Neural progenitor cell (in vitro differentiated cells): ENCODE measurements around the gene ZCCHC7. TPM values are rescaled to one million over a fixed set of nuclear protein-coding genes. Genes with fewer than 3 reads are reported as not detected.
"Not testable (repeated sequence)": the region's sequence is repeated elsewhere in the genome, so short reads cannot be mapped to it uniquely, and the experiment has no call there.

Experiments
- DNase-seq: peaks from one replicate; pipeline ENCODE4 v3.0.0-alpha.2; 2016; ENCODE audit warnings: low spot score
- H2AFZ ChIP-seq: fragments of 200-600 bp; sonication (generic); replicated peaks from 2 replicates; pipeline ENCODE4 v1.6.1; 2016; ENCODE audit warnings: antibody characterized with exemption
- H3F3A ChIP-seq: fragments of 200-600 bp; sonication (generic); 2 replicates; pipeline ENCODE4 v1.6.1; 2016; ENCODE audit warnings: antibody characterized with exemption, low read depth
- H3K27ac ChIP-seq: fragments of 200-600 bp; sonication (generic); 2 replicates; pipeline ENCODE4 v1.5.1; 2016; ENCODE audit warnings: mild to moderate bottlenecking
- H3K27me3 ChIP-seq: fragments of 200-600 bp; sonication (generic); 2 replicates; pipeline ENCODE4 v1.6.1; 2016; ENCODE audit warnings: mild to moderate bottlenecking, moderate library complexity
- H3K36me3 ChIP-seq: fragments of 200-600 bp; sonication (generic); 2 replicates; pipeline ENCODE4 v1.5.1; 2016
- H3K4me1 ChIP-seq: fragments of 200-600 bp; sonication (generic); 2 replicates; pipeline ENCODE4 v1.6.1; 2016; ENCODE audit warnings: mixed run types
- H3K4me2 ChIP-seq: fragments of 200-600 bp; sonication (generic); 2 replicates; pipeline ENCODE4 v1.6.1; 2016
- H3K4me3 ChIP-seq: fragments of 200-600 bp; sonication (generic); 2 replicates; pipeline ENCODE4 v1.5.1; 2016
- H3K79me2 ChIP-seq: fragments of 200-600 bp; sonication (generic); 2 replicates; pipeline ENCODE4 v1.6.1; 2016; ENCODE audit warnings: low read depth
- H3K9ac ChIP-seq: fragments of 200-600 bp; sonication (generic); 2 replicates; pipeline ENCODE4 v1.6.1; 2016
- H3K9me3 ChIP-seq: fragments of 200-600 bp; sonication (generic); 2 replicates; pipeline ENCODE4 v1.5.1; 2016; ENCODE audit warnings: low read depth
- H4K20me1 ChIP-seq: fragments of 200-600 bp; sonication (generic); 2 replicates; pipeline ENCODE4 v1.6.1; 2016; ENCODE audit warnings: low read depth
- H3K27ac Mint-ChIP-seq: 3 replicates; pipeline ENCODE4 v1.8.0; 2021; ENCODE audit warnings: mixed read lengths
- H3K27me3 Mint-ChIP-seq: 2 replicates; pipeline ENCODE4 v1.8.0; 2022; ENCODE audit warnings: low read depth, mild to moderate bottlenecking, inconsistent platforms, moderate library complexity, mixed read lengths; ENCODE audit not compliant: insufficient read depth
- H3K36me3 Mint-ChIP-seq: 3 replicates; pipeline ENCODE4 v1.8.0; 2021; ENCODE audit warnings: mixed read lengths
- H3K4me1 Mint-ChIP-seq: 3 replicates; pipeline ENCODE4 v1.8.0; 2021; ENCODE audit warnings: mixed read lengths
- H3K4me3 Mint-ChIP-seq: 3 replicates; pipeline ENCODE4 v1.8.0; 2021; ENCODE audit warnings: mild to moderate bottlenecking, moderate library complexity, mixed read lengths
- H3K9me3 Mint-ChIP-seq: 3 replicates; pipeline ENCODE4 v1.8.0; 2020; ENCODE audit warnings: mixed read lengths
- EZH2 ChIP-seq: fragments of 200-600 bp; sonication (generic); IDR thresholded peaks from 2 replicates; pipeline ENCODE4 v1.6.1; 2017; ENCODE audit warnings: antibody characterized with exemption, mild to moderate bottlenecking, moderate library complexity
- EZH2phosphoT487 ChIP-seq: fragments of 200-600 bp; sonication (generic); IDR thresholded peaks from 2 replicates; pipeline ENCODE4 v1.6.1; 2017; ENCODE audit warnings: antibody characterized with exemption
- total RNA-seq: library from RNA; depleted of rRNA; stranded (reverse); fragments of >200 nt; gene quantifications from 2 replicates; pipeline ENCODE4 v1.2.3, GENCODE V29; 2015; ENCODE audit warnings: low replicate concordance
- TF ChIP-seq, protein P1 (sequence below): fragments of 200-600 bp; sonication (generic); IDR thresholded peaks from 2 replicates; pipeline ENCODE4 v1.5.1; 2017; ENCODE audit warnings: antibody characterized with exemption, mild to moderate bottlenecking

Gene ZCCHC7
- total RNA-seq, 1 donor from 2014 or later, result 27.6 TPM

GRCh38 chr9:37105234-37105633 lies 15.1 kb upstream of the ZCCHC7 start:
- no peaks in the 10 kb centered on the region for H3K4me1 ChIP-seq
- Mint-ChIP-seq H3K4me1 (peaks cover 8% of the 10 kb centered on the region), H3K27me3 (peaks cover 3% of the 10 kb centered on the region), H3K9me3 (peaks cover 9% of the 10 kb centered on the region), H3K4me3 (no peak overlapping the region), H3K36me3 (peaks cover 2% of the 10 kb centered on the region), H3K27ac (no peak overlapping the region)
- DNase-seq, result no peak
- no peaks in the 10 kb centered on the region for H3K79me2 ChIP-seq
- no peaks in the 10 kb centered on the region for H3F3A ChIP-seq
- TF ChIP-seq, protein P1, sequence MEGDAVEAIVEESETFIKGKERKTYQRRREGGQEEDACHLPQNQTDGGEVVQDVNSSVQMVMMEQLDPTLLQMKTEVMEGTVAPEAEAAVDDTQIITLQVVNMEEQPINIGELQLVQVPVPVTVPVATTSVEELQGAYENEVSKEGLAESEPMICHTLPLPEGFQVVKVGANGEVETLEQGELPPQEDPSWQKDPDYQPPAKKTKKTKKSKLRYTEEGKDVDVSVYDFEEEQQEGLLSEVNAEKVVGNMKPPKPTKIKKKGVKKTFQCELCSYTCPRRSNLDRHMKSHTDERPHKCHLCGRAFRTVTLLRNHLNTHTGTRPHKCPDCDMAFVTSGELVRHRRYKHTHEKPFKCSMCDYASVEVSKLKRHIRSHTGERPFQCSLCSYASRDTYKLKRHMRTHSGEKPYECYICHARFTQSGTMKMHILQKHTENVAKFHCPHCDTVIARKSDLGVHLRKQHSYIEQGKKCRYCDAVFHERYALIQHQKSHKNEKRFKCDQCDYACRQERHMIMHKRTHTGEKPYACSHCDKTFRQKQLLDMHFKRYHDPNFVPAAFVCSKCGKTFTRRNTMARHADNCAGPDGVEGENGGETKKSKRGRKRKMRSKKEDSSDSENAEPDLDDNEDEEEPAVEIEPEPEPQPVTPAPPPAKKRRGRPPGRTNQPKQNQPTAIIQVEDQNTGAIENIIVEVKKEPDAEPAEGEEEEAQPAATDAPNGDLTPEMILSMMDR, result no peak
- TF ChIP-seq EZH2 (no peak), EZH2phosphoT487 (no peak)
- H3K4me2 ChIP-seq, result no peak overlapping the region
- H3K9ac ChIP-seq, result no peak overlapping the region
- peaks cover 7% of the 10 kb centered on the region for H3K9me3 ChIP-seq
- H4K20me1 ChIP-seq, result no peaks in the 10 kb centered on the region
- no peaks in the 10 kb centered on the region for H3K27me3 ChIP-seq
- no peak overlapping the region for H3K4me3 ChIP-seq
- no peak overlapping the region for H2AFZ ChIP-seq
- no peak overlapping the region for H3K27ac ChIP-seq
- no peaks in the 10 kb centered on the region for H3K36me3 ChIP-seq

- no peak for DNase-seq
- H3K9me3 ChIP-seq, result peaks cover 7% of the 10 kb centered on the region
- H3K4me1 ChIP-seq, result no peaks in the 10 kb centered on the region
- Mint-ChIP-seq H3K4me1 (no peaks in the 10 kb centered on the region), H3K9me3 (peaks cover 9% of the 10 kb centered on the region), H3K4me3 (no peak overlapping the region), H3K36me3 (peaks cover 2% of the 10 kb centered on the region), H3K27ac (no peak overlapping the region), H3K27me3 (no peaks in the 10 kb centered on the region)
- no peak overlapping the region for H3K9ac ChIP-seq
- no peaks in the 10 kb centered on the region for H3F3A ChIP-seq
- H3K27me3 ChIP-seq, result no peaks in the 10 kb centered on the region
- no peak overlapping the region for H2AFZ ChIP-seq
- no peak overlapping the region for H3K4me3 ChIP-seq
- TF ChIP-seq EZH2 (no peak), EZH2phosphoT487 (no peak)
- TF ChIP-seq, protein P1, result no peak
- no peaks in the 10 kb centered on the region for H3K36me3 ChIP-seq
- no peaks in the 10 kb centered on the region for H4K20me1 ChIP-seq
- no peak overlapping the region for H3K27ac ChIP-seq
- no peaks in the 10 kb centered on the region for H3K79me2 ChIP-seq
- no peak overlapping the region for H3K4me2 ChIP-seq
These were observed 12.7 kb upstream of the ZCCHC7 start for GRCh38 chr9:37107701-37108100.

DNA sequence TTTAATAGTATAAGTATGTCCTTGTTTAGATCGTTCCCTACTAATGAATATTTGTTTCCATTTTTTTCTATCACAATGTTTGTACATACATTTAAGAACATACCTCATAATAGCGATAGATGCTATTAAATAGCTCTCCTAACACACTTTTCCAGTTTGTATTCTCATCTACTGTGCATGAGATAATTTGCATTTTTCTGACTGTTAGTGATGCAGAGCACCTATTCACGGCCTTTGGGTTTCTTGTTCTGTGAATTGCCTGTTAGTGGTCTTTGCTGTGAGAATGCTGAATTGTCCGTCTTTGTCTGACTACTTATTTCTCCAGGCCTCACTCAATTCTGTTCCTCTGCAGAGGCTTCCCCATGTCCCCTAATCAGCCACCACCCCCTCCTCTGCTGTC lies 5.9 kb upstream of the ZCCHC7 start:
- H3K79me2 ChIP-seq, H3K4me1 Mint-ChIP-seq, H3F3A ChIP-seq, H3K27me3 ChIP-seq, H3K36me3 Mint-ChIP-seq, H3K4me2 ChIP-seq, H2AFZ ChIP-seq, H3K27ac Mint-ChIP-seq, H4K20me1 ChIP-seq, DNase-seq, H3K9me3 ChIP-seq, H3K4me3 ChIP-seq, H3K9ac ChIP-seq, H3K9me3 Mint-ChIP-seq, H3K36me3 ChIP-seq, H3K4me3 Mint-ChIP-seq, H3K4me1 ChIP-seq, H3K27me3 Mint-ChIP-seq, H3K27ac ChIP-seq: not testable (repeated sequence)

GRCh38 chr9:37117956-37118355 lies 2.4 kb upstream of the ZCCHC7 start:
- H3K4me3 ChIP-seq, result no peak overlapping the region
- TF ChIP-seq EZH2phosphoT487 (no peak), EZH2 (no peak)
- TF ChIP-seq, protein P1, result no peak

More at GRCh38 chr9:37117956-37118355, 2.4 kb upstream of the ZCCHC7 start:
- peaks cover 14% of the 10 kb centered on the region for H3K4me1 Mint-ChIP-seq
- Histone ChIP-seq H2AFZ (no peak overlapping the region), H3K9me3 (peaks cover 4% of the 10 kb centered on the region), H4K20me1 (peaks cover 5% of the 10 kb centered on the region), H3K36me3 (no peaks in the 10 kb centered on the region), H3K27me3 (no peaks in the 10 kb centered on the region), H3K27ac (no peak overlapping the region), H3F3A (peaks cover 3% of the 10 kb centered on the region), H3K79me2 (peaks cover 23% of the 10 kb centered on the region), H3K9ac (no peak overlapping the region), H3K4me2 (no peak overlapping the region), H3K4me1 (peaks cover 8% of the 10 kb centered on the region)
- H3K27me3 Mint-ChIP-seq, result peaks cover 3% of the 10 kb centered on the region
- peaks cover 6% of the 10 kb centered on the region for H3K9me3 Mint-ChIP-seq
- H3K27ac Mint-ChIP-seq, result no peak overlapping the region
- peaks cover 5% of the 10 kb centered on the region for H3K36me3 Mint-ChIP-seq
- DNase-seq, result no peak
- no peak overlapping the region for H3K4me3 Mint-ChIP-seq
